GM19324 (cell line): ENCODE results near the gene CAPN10.

ENCODE experiments used
- ATAC-seq: cut with Tn5 transposase; IDR thresholded peaks from one replicate; pipeline ENCODE4 v1.9.1; 2021; ENCODE audit warnings: mild to moderate bottlenecking, moderate library complexity; ENCODE audit not compliant: unreplicated experiment, low FRiP score

Gene CAPN10

GRCh38 chr2:240573071-240573515 is 13.4 kb upstream of the CAPN10 start:
- ATAC-seq = no peak

GRCh38 chr2:240573516-240574385 is 12.8 kb upstream of the CAPN10 start:
- no peak for ATAC-seq

- ATAC-seq = no peak
Measured at GRCh38 chr2:240574386-240575100, 12.0 kb upstream of the CAPN10 start.

DNA sequence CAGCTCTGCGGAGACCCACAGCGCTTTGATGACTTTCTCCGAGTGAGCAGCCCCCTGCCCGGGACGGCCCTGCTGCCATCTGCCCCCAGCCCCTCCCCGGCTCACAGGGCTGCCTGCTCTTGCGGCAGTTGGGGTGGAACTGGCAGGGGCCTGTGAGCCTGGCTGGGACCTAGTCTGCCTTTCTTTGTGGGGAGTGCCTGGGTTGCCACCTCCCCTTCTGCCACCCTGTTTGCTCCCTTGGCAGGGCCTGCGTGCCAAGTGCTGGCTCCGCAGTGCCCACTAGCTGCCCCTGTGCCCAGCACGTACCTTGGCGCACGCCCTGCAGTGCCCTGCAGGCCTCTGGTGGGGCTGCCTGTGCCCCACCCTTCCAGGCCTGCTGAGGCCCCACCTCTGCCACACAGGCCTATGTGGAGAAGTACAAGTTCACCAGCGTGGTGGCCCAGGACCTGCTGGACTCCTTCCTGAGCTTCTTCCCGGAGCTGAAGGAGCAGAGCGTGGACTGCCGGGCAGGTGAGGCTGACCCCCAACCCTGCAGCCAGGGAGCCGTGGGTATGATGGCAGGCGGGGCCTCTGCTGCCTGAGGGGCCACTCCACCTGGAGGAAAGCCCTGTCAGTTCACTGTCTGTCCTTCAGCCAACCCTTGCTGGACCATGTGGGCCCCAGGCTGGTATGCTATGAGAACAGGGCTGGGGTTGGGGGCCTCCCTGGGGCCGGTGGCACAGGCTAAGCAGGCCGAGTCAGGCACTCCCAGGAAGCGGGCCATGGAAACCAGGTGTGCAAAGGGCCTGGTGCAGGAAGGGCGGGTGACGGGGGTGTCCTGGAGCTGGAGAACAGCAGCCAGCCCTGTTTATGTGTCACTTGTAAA is 11.2 kb upstream of the CAPN10 start:
- no peak for ATAC-seq

DNA sequence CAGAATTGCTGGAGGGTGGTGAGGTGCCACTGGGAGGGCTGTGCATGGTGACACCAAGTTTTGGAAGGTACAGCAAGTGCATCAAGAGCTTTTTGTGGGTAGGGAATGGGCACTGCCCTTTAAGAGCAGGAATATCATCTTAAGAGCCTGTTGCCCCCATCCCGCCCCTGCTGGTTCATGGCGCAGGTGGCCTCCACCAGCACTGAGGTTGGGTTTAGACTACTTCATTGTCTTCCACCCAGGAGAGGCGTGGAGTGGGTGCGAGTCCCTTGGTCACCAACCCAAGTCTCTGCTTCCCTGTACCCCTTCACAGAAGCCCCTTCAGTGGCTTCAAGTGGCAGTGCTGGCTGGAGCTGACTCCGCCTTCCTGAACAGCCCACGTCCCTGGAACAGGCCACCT is 10.5 kb upstream of the CAPN10 start:
- no peak for ATAC-seq

DNA sequence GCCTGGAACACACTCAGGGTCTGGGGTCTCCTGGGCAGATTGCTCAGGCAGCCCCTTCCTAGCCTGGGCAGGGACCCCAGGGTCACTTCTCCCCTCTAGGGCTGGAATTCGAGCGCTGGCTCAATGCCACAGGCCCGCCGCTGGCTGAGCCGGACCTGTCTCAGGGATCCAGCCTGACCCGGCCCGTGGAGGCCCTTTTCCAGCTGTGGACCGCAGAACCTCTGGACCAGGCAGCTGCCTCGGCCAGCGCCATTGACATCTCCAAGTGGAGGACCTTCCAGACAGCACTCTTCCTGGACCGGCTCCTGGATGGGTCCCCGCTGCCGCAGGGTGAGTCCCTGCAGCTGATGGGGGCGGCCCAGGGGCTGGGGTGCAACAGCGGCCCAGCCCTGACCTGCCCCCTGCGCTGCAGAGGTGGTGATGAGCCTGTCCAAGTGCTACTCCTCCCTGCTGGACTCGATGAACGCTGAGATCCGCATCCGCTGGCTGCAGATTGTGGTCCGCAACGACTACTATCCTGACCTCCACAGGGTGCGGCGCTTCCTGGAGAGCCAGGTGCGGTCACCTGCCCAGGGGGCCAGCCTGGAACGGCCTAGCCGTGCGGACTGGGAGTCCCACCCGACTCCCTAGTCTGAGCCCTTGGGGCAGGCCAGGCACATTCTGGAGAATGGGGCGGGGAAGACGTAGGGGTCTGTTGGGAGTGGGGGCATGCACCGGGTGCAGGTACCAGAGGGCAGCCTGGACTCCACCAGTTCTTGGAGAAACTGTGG is 9.9 kb upstream of the CAPN10 start:
- ATAC-seq = no peak

- ATAC-seq = no peak
Measured at GRCh38 chr2:240577281-240578109, 9.0 kb upstream of the CAPN10 start.

- no peak for ATAC-seq
Measured at GRCh38 chr2:240578110-240578450, 8.5 kb upstream of the CAPN10 start.

DNA sequence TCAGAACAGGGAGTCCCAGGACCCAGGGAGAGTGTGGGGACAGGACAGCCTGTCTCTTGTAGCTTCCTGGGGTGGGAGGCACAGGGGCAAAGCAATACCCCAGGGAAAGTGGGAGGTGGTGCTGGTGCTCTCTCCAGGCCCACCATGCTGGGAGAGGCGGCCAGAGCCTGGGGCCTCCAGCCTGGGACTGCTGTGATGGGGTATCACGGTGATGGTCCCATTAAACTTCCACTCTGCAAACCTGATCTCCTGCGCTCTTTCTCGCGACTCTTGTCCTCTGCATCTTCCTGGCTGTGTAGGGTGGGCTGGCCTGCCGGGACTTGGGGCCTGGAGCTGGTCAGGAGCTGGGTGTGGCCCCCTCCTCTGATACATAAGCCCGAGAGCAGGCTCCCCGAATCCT is 8.0 kb upstream of the CAPN10 start:
- ATAC-seq = no peak

DNA sequence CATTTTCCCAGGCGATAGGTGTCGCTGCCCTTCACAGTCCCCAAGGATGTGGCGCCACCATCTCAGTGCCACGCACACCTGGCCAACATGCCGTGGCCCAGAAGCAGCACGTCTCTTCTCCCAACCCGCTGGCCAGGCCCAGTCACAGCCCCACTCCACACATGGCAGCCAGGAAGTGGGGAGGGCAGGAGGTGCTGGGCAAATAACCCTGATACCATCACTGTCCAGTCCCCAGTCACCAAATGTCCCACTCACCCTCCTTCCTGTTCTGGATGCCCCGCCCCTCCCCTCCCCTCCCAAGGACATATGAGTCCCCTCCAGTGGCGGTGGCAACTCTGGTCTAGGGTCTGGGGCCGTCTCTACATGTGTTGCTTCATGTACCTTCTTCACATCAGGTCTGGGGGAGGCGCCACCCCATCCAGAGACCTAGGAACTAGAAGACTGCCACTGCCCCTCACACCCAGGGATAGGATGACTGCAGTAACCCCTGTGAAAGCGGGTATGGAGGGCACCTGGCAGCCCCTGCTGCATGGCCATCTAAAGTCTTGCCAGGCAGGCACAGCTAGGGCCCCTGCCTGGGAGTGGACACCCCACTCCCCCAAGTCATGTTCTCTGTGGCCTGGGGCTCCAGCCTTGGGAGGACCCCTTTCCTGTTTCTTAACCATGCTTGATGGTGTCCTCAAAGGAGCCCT is 7.3 kb upstream of the CAPN10 start:
- no peak for ATAC-seq

GRCh38 chr2:240579771-240580614 is 6.5 kb upstream of the CAPN10 start:
- ATAC-seq = peak; percentile 35

DNA sequence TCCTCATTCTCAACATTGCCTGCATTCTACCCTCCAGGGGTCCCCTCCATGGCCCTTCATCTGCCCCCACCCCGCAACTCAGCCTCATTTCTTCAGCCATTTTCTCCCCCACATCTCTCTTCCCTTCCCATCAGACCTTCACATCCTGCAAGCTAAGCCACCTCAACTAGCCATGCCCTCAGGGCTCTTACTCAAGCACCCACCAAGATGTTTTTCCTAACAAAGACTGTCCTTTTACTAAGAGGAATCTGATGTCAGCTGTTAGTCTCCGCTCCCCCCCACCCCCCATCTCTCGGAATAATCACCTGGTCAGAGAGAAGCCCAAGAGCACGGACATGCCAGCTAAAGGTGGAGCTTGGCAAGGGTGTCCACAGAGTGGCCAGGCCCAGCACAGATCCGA is 4.7 kb upstream of the CAPN10 start:
- no peak for ATAC-seq

DNA sequence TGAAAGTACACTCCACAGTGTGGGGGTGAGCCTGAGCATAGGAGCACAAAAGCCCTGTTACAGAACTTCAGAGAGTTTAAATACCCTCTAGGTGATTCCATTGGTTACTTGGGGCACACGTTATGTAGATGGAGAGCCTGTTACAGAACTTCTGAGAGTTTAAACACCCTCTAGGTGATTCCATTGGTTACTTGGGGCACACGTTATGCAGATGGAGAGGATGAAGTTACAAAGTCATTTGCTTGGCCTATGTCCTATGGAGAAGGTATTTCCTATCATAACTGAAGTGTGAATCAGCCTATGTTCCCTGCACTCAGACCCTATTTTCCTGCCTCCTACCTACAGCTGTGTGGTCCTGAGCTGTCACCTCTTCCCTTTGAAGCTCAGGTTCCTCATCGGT is 3.8 kb upstream of the CAPN10 start:
- no peak for ATAC-seq

GRCh38 chr2:240583774-240584173 is 2.8 kb upstream of the CAPN10 start:
- no peak for ATAC-seq

DNA sequence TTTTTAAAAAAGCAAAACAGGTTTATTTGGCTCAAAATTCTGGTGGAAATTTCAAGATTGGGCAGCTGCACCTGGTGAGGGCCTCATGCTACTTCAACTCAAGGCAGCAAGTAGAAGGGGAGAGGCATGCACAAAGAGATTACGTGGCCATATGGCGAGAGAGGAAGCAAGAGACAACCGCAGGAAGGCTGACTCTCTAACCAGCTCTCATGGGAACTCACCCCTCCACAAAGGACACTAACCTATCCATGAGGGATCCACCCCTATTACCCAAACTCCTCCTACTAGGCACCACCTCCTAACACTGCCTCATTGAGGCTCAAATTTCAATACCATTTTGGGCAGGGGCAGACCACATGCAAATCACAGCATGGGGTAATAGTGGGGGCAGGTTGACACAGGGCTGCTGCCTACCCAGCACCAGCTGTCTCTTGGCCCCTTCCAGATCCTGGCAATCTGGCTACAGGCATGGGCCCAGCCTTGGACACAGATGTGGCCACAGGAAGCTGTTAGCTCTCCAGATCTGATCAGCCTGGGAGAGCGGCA is 2.0 kb upstream of the CAPN10 start:
- ATAC-seq = peak; percentile 43

GRCh38 chr2:240585101-240585500 is 1.4 kb upstream of the CAPN10 start:
- ATAC-seq = no peak

DNA sequence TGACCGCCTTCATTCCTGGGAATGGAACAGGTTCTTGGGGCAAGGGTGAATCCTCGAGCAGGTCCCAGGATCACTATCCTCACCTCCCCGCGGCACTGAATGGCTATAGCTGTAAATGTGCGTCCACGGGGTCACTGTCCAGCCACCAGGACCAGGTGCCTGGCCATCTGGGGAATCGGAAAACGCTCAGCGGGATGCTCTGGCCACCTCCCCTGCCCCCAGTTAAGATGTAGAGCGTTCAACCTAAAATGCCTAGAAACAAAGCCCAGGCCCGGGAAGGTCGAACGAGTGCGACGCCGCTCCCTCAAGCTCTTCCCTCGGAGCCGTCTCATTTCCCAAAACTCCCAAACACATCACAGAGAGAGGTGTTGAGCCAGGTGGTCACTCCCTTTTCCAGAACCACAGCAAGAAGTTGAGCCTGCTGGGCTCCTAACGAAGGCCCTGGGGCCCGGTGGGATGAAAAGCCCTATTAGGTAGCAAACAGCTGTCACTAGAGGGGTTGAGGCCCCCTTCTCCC is 795 bp upstream of the CAPN10 start:
- no peak for ATAC-seq
